Stimulated activated CD8-positive, alpha-beta memory T cell treated with anti-CD3 and anti-CD28 coated beads, Interleukin-2, amount 100 ng/mL, for 48 hours (primary cell): ENCODE results near the gene MOV10L1.
"Not testable (repeated sequence)": the region's sequence is repeated elsewhere in the genome, so short reads cannot be mapped to it uniquely, and the experiment has no call there.

Experiments used
- DNase-seq, 2 donors: peaks; one replicate each; pipeline ENCODE4 v3.0.0-alpha.2; 2020; ENCODE audit warnings: low read depth in 2 of 2

Gene MOV10L1

GRCh38 chr22:50203288-50203687, 113.5 kb downstream of the MOV10L1 start:
- no peak for DNase-seq

- DNase-seq = no peak
These were observed 114.8 kb downstream of the MOV10L1 start for GRCh38 chr22:50204571-50204970.

GRCh38 chr22:50204998-50205397, 115.2 kb downstream of the MOV10L1 start:
- DNase-seq = not testable (repeated sequence)

GRCh38 chr22:50205781-50206569, 116.2 kb downstream of the MOV10L1 start:
- no peak for DNase-seq

GRCh38 chr22:50206599-50206998, 116.8 kb downstream of the MOV10L1 start:
- DNase-seq = no peak

GRCh38 chr22:50207383-50208140, 117.8 kb downstream of the MOV10L1 start:
- no peak for DNase-seq

- DNase-seq = no peak
These were observed 118.7 kb downstream of the MOV10L1 start for GRCh38 chr22:50208430-50208938.

- no peak for DNase-seq
These were observed 119.4 kb downstream of the MOV10L1 start for GRCh38 chr22:50208939-50209892.

GRCh38 chr22:50209893-50210292, 120.1 kb downstream of the MOV10L1 start:
- peak in 1 of 2 donors; percentile 50 for DNase-seq

- DNase-seq = no peak
These were observed 120.8 kb downstream of the MOV10L1 start for GRCh38 chr22:50210378-50211139.

- no peak for DNase-seq
These were observed 121.3 kb downstream of the MOV10L1 start for GRCh38 chr22:50211147-50211546.
